Parathyroid adenoma (tissue), 2 donors: ENCODE data around the gene ZSWIM1.

Source experiments
- H2AFZ ChIP-seq: fragments of 300-600 bp; sonication (generic); one replicate; pipeline ENCODE4 v1.7.0; 2017; ENCODE audit warnings: antibody characterized with exemption, mild to moderate bottlenecking
- H3K27ac ChIP-seq: fragments of 300-600 bp; sonication (generic); one replicate; pipeline ENCODE4 v1.7.0; 2017
- H3K27me3 ChIP-seq: fragments of 300-600 bp; sonication (generic); one replicate; pipeline ENCODE4 v1.7.0; 2017; ENCODE audit warnings: low read length; ENCODE audit not compliant: control insufficient read depth, insufficient read depth
- H3K36me3 ChIP-seq: fragments of 300-600 bp; sonication (generic); one replicate; pipeline ENCODE4 v1.7.0; 2017; ENCODE audit warnings: low read length; ENCODE audit not compliant: control insufficient read depth, insufficient read depth
- H3K4me1 ChIP-seq: fragments of 300-600 bp; sonication (generic); one replicate; pipeline ENCODE4 v1.7.0; 2017; ENCODE audit warnings: control low read depth
- H3K4me2 ChIP-seq: fragments of 300-600 bp; sonication (generic); one replicate; pipeline ENCODE4 v1.7.0; 2017; ENCODE audit warnings: low read length
- H3K4me3 ChIP-seq: fragments of 300-600 bp; sonication (generic); one replicate; pipeline ENCODE4 v1.7.0; 2017; ENCODE audit warnings: low read depth, low read length
- H3K79me2 ChIP-seq: fragments of 300-600 bp; sonication (generic); one replicate; pipeline ENCODE4 v1.7.0; 2017; ENCODE audit warnings: control low read depth
- H3K9ac ChIP-seq: fragments of 300-600 bp; sonication (generic); one replicate; pipeline ENCODE4 v1.7.0; 2017; ENCODE audit warnings: mild to moderate bottlenecking
- H3K9me3 ChIP-seq: fragments of 300-600 bp; sonication (generic); one replicate; pipeline ENCODE4 v1.7.0; 2017; ENCODE audit warnings: low read length; ENCODE audit not compliant: control insufficient read depth
- CTCF ChIP-seq: fragments of 300-600 bp; sonication (generic); IDR thresholded peaks from one replicate; pipeline ENCODE4 v1.7.0; 2017; ENCODE audit warnings: antibody characterized with exemption, mild to moderate bottlenecking
- donor health status: primary hyperparathyroidism.

Gene ZSWIM1

GRCh38 chr20:45841407-45842129, 39.5 kb upstream of the ZSWIM1 start:
- Histone ChIP-seq H3K4me3 (no peak overlapping the region), H3K36me3 (no peaks in the 10 kb centered on the region), H3K27ac (no peak overlapping the region)

GRCh38 chr20:45842169-45842812, 38.7 kb upstream of the ZSWIM1 start:
- no peak overlapping the region for H3K27ac ChIP-seq
- H3K4me2 ChIP-seq = no peak overlapping the region
- H3K36me3 ChIP-seq = no peaks in the 10 kb centered on the region
- H3K9me3 ChIP-seq = no peaks in the 10 kb centered on the region
- no peak overlapping the region for H3K9ac ChIP-seq
- no peak overlapping the region for H2AFZ ChIP-seq
- TF ChIP-seq CTCF = no peak
- no peaks in the 10 kb centered on the region for H3K4me1 ChIP-seq
- no peak overlapping the region for H3K4me3 ChIP-seq
- no peaks in the 10 kb centered on the region for H3K27me3 ChIP-seq
- peaks cover 3% of the 10 kb centered on the region for H3K79me2 ChIP-seq

More at GRCh38 chr20:45841407-45842129, 39.5 kb upstream of the ZSWIM1 start:
- Histone ChIP-seq H3K4me2 (no peak overlapping the region), H2AFZ (no peak overlapping the region), H3K79me2 (peaks cover 3% of the 10 kb centered on the region), H3K4me1 (no peaks in the 10 kb centered on the region), H3K9ac (no peak overlapping the region), H3K9me3 (no peaks in the 10 kb centered on the region), H3K27me3 (no peaks in the 10 kb centered on the region)
- no peak for TF ChIP-seq CTCF

GRCh38 chr20:45843506-45843905, 37.5 kb upstream of the ZSWIM1 start:
- no peaks in the 10 kb centered on the region for H3K36me3 ChIP-seq
- no peak overlapping the region for H3K4me3 ChIP-seq
- H2AFZ ChIP-seq = no peak overlapping the region
- H3K27ac ChIP-seq = no peak overlapping the region
- no peaks in the 10 kb centered on the region for H3K4me1 ChIP-seq
- TF ChIP-seq CTCF = no peak
- no peak overlapping the region for H3K4me2 ChIP-seq
- H3K9ac ChIP-seq = no peak overlapping the region
- H3K27me3 ChIP-seq = no peaks in the 10 kb centered on the region
- H3K9me3 ChIP-seq = no peaks in the 10 kb centered on the region
- H3K79me2 ChIP-seq = peaks cover 3% of the 10 kb centered on the region

GRCh38 chr20:45845452-45845851, 35.6 kb upstream of the ZSWIM1 start:
- no peak overlapping the region for H3K4me3 ChIP-seq
- H3K79me2 ChIP-seq = peaks cover 12% of the 10 kb centered on the region
- H3K27ac ChIP-seq = no peak overlapping the region
- no peaks in the 10 kb centered on the region for H3K36me3 ChIP-seq
- no peaks in the 10 kb centered on the region for H3K27me3 ChIP-seq
- no peaks in the 10 kb centered on the region for H3K9me3 ChIP-seq
- H3K9ac ChIP-seq = no peak overlapping the region
- no peaks in the 10 kb centered on the region for H3K4me1 ChIP-seq
- H2AFZ ChIP-seq = no peak overlapping the region
- H3K4me2 ChIP-seq = no peak overlapping the region
- TF ChIP-seq CTCF = no peak
